Upper lobe of left lung (tissue), 6 donors: ENCODE results near the gene ORM1. TPM values are rescaled to one million over a fixed set of nuclear protein-coding genes. Genes with fewer than 3 reads are reported as not detected.

Experiments
- ATAC-seq, 2 donors: fragments of 200-7000 bp; cut with Tn5 transposase; one replicate each; pipeline ENCODE4 v1.9.1; 2022; ENCODE audit warnings: mild to moderate bottlenecking in 2 of 2, moderate library complexity in 2 of 2; ENCODE audit not compliant: low FRiP score in 2 of 2
- DNase-seq, 2 donors: peaks; one replicate each; pipeline ENCODE4 v3.0.0-alpha.2; 2019 to 2020
- H3K27ac ChIP-seq, 4 donors: fragments of 200-600 bp; sonication (generic); one replicate each; pipeline ENCODE4 v1.5.1; 2016 to 2019
- H3K27me3 ChIP-seq, 4 donors: fragments of 200-600 bp; sonication (generic); one replicate each; pipeline ENCODE4 v1.5.1; 2017 to 2019
- H3K36me3 ChIP-seq, 4 donors: fragments of 200-600 bp; sonication (generic); one replicate each; pipeline ENCODE4 v1.5.1; 2016 to 2019
- H3K4me1 ChIP-seq, 4 donors: fragments of 200-600 bp; sonication (generic); one replicate each; pipeline ENCODE4 v1.5.1; 2018 to 2019
- H3K4me3 ChIP-seq, 4 donors: fragments of 200-600 bp; sonication (generic); one replicate each; pipeline ENCODE4 v1.5.1; 2017 to 2019; ENCODE audit warnings: mild to moderate bottlenecking in 2 of 4, moderate library complexity in 1 of 4
- H3K9me3 ChIP-seq, 4 donors: fragments of 200-600 bp; sonication (generic); one replicate each; pipeline ENCODE4 v1.5.1; 2018 to 2019
- CTCF ChIP-seq, 6 experiments: fragments of 450-650 bp in 4 of 6; fragments of 200-600 bp in 2 of 6; sonication (generic) in 2 of 6; IDR thresholded peaks; one replicate each; pipeline ENCODE4 v1.5.1; 2016 to 2019; ENCODE audit warnings: antibody characterized with exemption in 6 of 6
- EP300 ChIP-seq, 4 donors: sonication (generic); formaldehyde crosslinking; IDR thresholded peaks; one replicate each; pipeline ENCODE4 v1.5.1; 2017; ENCODE audit warnings: antibody characterized with exemption in 4 of 4, control low read depth in 2 of 4
- POLR2A ChIP-seq, 4 donors: fragments of 450-650 bp; IDR thresholded peaks; one replicate each; pipeline ENCODE4 v1.5.1; 2016 to 2017; ENCODE audit warnings: antibody characterized with exemption in 4 of 4, mild to moderate bottlenecking in 2 of 4
- POLR2AphosphoS5 ChIP-seq, 2 donors: sonication (generic); formaldehyde crosslinking; IDR thresholded peaks; one replicate each; pipeline ENCODE4 v1.5.1; 2017; ENCODE audit warnings: antibody characterized with exemption in 2 of 2
- WGBS, 2 donors: methylation state at CpG; one replicate each; pipeline ENCODE4 v1.1.5; 2017 to 2018; 5-methylcytosine and 5-hydroxymethylcytosine counted together
- total RNA-seq, 6 donors: library from RNA; depleted of rRNA in 4 of 6; stranded (reverse); fragments of >200 nt in 4 of 6; gene quantifications; one replicate each; pipeline versions ENCODE4 v1.1.0 to v1.2.1, GENCODE V29; 2016 to 2021
- donor health status: DM: no; HTN: no; CAD: no; lungs with moderate emphysema.
- donor health status: DM: no; HTN: yes; CAD: no; lungs with severe emphysema.

The ORM1 gene
- total RNA-seq, 6 donors from 2014 or later: 1.8 to 17.9 (median 12.0) TPM; not detected in 1

- no peak for TF ChIP-seq EP300 (IDR thresholded peaks at IDR 0.05)
- TF ChIP-seq POLR2A (IDR thresholded peaks at IDR 0.05): no peak
- no peak for TF ChIP-seq CTCF (IDR thresholded peaks at IDR 0.05)
- no peak for TF ChIP-seq POLR2AphosphoS5 (IDR thresholded peaks at IDR 0.05)
- H3K9me3 ChIP-seq: no peaks in the 10 kb centered on the region
- WGBS, 2 donors: 97 to 100% methylated on average over 4 of the region's 4 CpGs
- peaks cover 60 to 100% (median 95%) of the 10 kb centered on the region in 4 donors for H3K36me3 ChIP-seq
- DNase-seq (no peak), ATAC-seq (no peak)
- no peaks in the 10 kb centered on the region for H3K27me3 ChIP-seq
- no peak overlapping the region for H3K27ac ChIP-seq
- H3K4me1 ChIP-seq: no peaks in the 10 kb centered on the region
- no peak overlapping the region for H3K4me3 ChIP-seq
Observed at GRCh38 chr9:114341991-114342390, 19.1 kb downstream of the ORM1 start.

- TF ChIP-seq CTCF (IDR thresholded peaks at IDR 0.05) (no peak), POLR2A (IDR thresholded peaks at IDR 0.05) (no peak), EP300 (IDR thresholded peaks at IDR 0.05) (no peak), POLR2AphosphoS5 (IDR thresholded peaks at IDR 0.05) (no peak)
- WGBS, 2 donors: 94 to 98% methylated on average over 3 to 5 of the region's 5 CpGs
- Histone ChIP-seq H3K4me1 (no peaks in the 10 kb centered on the region), H3K9me3 (no peaks in the 10 kb centered on the region), H3K36me3 (peaks cover 57 to 100% (median 95%) of the 10 kb centered on the region in 4 donors), H3K4me3 (no peak overlapping the region), H3K27ac (no peak overlapping the region), H3K27me3 (no peaks in the 10 kb centered on the region)
- ATAC-seq (no peak), DNase-seq (no peak)
Observed at GRCh38 chr9:114342755-114343440, 20.0 kb downstream of the ORM1 start.

GRCh38 chr9:114343471-114344187 is 20.7 kb downstream of the ORM1 start:
- no peak for ATAC-seq
- H3K4me3 ChIP-seq: no peak overlapping the region
- no peaks in the 10 kb centered on the region for H3K9me3 ChIP-seq
- DNase-seq: no peak
- peaks cover 3 to 4% (median 3%) of the 10 kb centered on the region in 4 donors for H3K4me1 ChIP-seq
- H3K36me3 ChIP-seq: peaks cover 53 to 100% (median 95%) of the 10 kb centered on the region in 4 donors
- TF ChIP-seq POLR2A (IDR thresholded peaks at IDR 0.05): no peak
- TF ChIP-seq CTCF (IDR thresholded peaks at IDR 0.05): no peak
- no peak for TF ChIP-seq EP300 (IDR thresholded peaks at IDR 0.05)
- no peak for TF ChIP-seq POLR2AphosphoS5 (IDR thresholded peaks at IDR 0.05)
- no peaks in the 10 kb centered on the region for H3K27me3 ChIP-seq
- 90 to 94% methylated on average over 8 to 9 of the region's 9 CpGs for WGBS, 2 donors
- no peak overlapping the region for H3K27ac ChIP-seq

- H3K36me3 ChIP-seq: peaks cover 53 to 100% (median 95%) of the 10 kb centered on the region in 4 donors
- no peak overlapping the region for H3K4me3 ChIP-seq
- no peaks in the 10 kb centered on the region for H3K9me3 ChIP-seq
- no peak for ATAC-seq
- H3K4me1 ChIP-seq: peaks cover 7 to 9% (median 8%) of the 10 kb centered on the region in 4 donors
- WGBS, 2 donors: 94 to 95% methylated on average over 11 of the region's 11 CpGs
- no peak for TF ChIP-seq POLR2A (IDR thresholded peaks at IDR 0.05)
- TF ChIP-seq CTCF (IDR thresholded peaks at IDR 0.05): no peak
- no peak for TF ChIP-seq POLR2AphosphoS5 (IDR thresholded peaks at IDR 0.05)
- TF ChIP-seq EP300 (IDR thresholded peaks at IDR 0.05): no peak
- H3K27ac ChIP-seq: no peak overlapping the region
- H3K27me3 ChIP-seq: no peaks in the 10 kb centered on the region
- no peak for DNase-seq
Observed at GRCh38 chr9:114344188-114344566, 21.3 kb downstream of the ORM1 start.
